Vagina (tissue), 2 donors: ENCODE results near the gene IER5L. TPM values are rescaled to one million over a fixed set of nuclear protein-coding genes. Genes with fewer than 3 reads are reported as not detected.
"Not testable (repeated sequence)": the region's sequence is repeated elsewhere in the genome, so short reads cannot be mapped to it uniquely, and the experiment has no call there.

Source experiments
- DNase-seq, 2 donors: peaks; one replicate each; pipeline ENCODE4 v3.0.0-alpha.2; 2017; ENCODE audit errors: extremely low spot score in 2 of 2
- H3K27ac ChIP-seq: fragments of 200-600 bp; sonication (generic); one replicate; pipeline ENCODE4 v1.5.1; 2019
- H3K27me3 ChIP-seq: fragments of 200-600 bp; sonication (generic); one replicate; pipeline ENCODE4 v1.5.1; 2019
- H3K36me3 ChIP-seq, 2 donors: fragments of 200-600 bp; sonication (generic); one replicate each; pipeline ENCODE4 v1.5.1; 2017 to 2019
- H3K4me1 ChIP-seq: fragments of 200-600 bp; sonication (generic); one replicate; pipeline ENCODE4 v1.5.1; 2019
- H3K4me3 ChIP-seq, 2 donors: fragments of 200-600 bp; sonication (generic); 1 replicate in 1 of 2; 2 replicates in 1 of 2; pipeline ENCODE4 v1.5.1; 2016 to 2019
- H3K9me3 ChIP-seq: fragments of 200-600 bp; sonication (generic); one replicate; pipeline ENCODE4 v1.5.1; 2019
- CTCF ChIP-seq, 3 experiments: fragments of 450-650 bp in 2 of 3; fragments of 200-600 bp in 1 of 3; sonication (generic) in 1 of 3; IDR thresholded peaks; one replicate each; pipeline ENCODE4 v1.5.1; 2017 to 2019; ENCODE audit warnings: antibody characterized with exemption in 3 of 3, mild to moderate bottlenecking in 2 of 3, moderate library complexity in 2 of 3
- POLR2A ChIP-seq, 2 donors: fragments of 450-650 bp; IDR thresholded peaks; one replicate each; pipeline ENCODE4 v1.6.1; 2017; ENCODE audit warnings: antibody characterized with exemption in 2 of 2, mild to moderate bottlenecking in 2 of 2, moderate library complexity in 2 of 2
- POLR2AphosphoS5 ChIP-seq, 2 donors: sonication (generic); formaldehyde crosslinking; IDR thresholded peaks; one replicate each; pipeline ENCODE4 v1.9.0; 2017; ENCODE audit warnings: antibody characterized with exemption in 2 of 2, mild to moderate bottlenecking in 2 of 2, low read depth in 1 of 2; ENCODE audit not compliant: insufficient read depth in 1 of 2
- intact Hi-C: fragments of 100-400 bp; cut with DNase I; formaldehyde crosslinking; loops from one replicate; pipeline ENCODE4 v1.15.1; 2023
- total RNA-seq: library from RNA; depleted of rRNA; stranded (reverse); fragments of >200 nt; gene quantifications from one replicate; pipeline ENCODE4 v1.2.3, GENCODE V29; 2016

IER5L gene
- total RNA-seq, 1 donor from 2014 or later, result 34.4 TPM

GRCh38 chr9:129133082-129133481, 45.0 kb downstream of the IER5L start:
- Histone ChIP-seq H3K4me3 (no peak overlapping the region), H3K27ac (no peak overlapping the region), H3K36me3 (peaks cover 0 to 40% of the 10 kb centered on the region in 2 donors), H3K9me3 (no peaks in the 10 kb centered on the region), H3K4me1 (peaks cover 12% of the 10 kb centered on the region), H3K27me3 (no peaks in the 10 kb centered on the region)
- intact Hi-C loops, result no loop called here
- TF ChIP-seq CTCF (IDR thresholded peaks at IDR 0.05) (no peak), POLR2A (IDR thresholded peaks at IDR 0.05) (no peak), POLR2AphosphoS5 (IDR thresholded peaks at IDR 0.05; ENCODE audit: insufficient read depth in 1 of 2, low read depth in 1 of 2) (no peak)
- DNase-seq, result no peak

GRCh38 chr9:129131300-129132145, 46.5 kb downstream of the IER5L start:
- Histone ChIP-seq H3K9me3 (no peaks in the 10 kb centered on the region), H3K4me3 (no peak overlapping the region), H3K36me3 (peaks cover 0 to 30% of the 10 kb centered on the region in 2 donors), H3K27ac (no peak overlapping the region), H3K4me1 (no peaks in the 10 kb centered on the region), H3K27me3 (no peaks in the 10 kb centered on the region)
- no peak for DNase-seq
- intact Hi-C loops, result no loop called here
- TF ChIP-seq POLR2A (IDR thresholded peaks at IDR 0.05) (no peak), CTCF (IDR thresholded peaks at IDR 0.05) (peak; percentile 97 to 99 (median 97)), POLR2AphosphoS5 (IDR thresholded peaks at IDR 0.05; ENCODE audit: insufficient read depth in 1 of 2, low read depth in 1 of 2) (peak; percentile 41 to 63)

- H3K4me3 ChIP-seq, result no peak overlapping the region
- DNase-seq, result no peak
- intact Hi-C loops, result no loop called here
- H3K27ac ChIP-seq, result no peak overlapping the region
- no peaks in the 10 kb centered on the region for H3K4me1 ChIP-seq
- no peaks in the 10 kb centered on the region for H3K9me3 ChIP-seq
- H3K27me3 ChIP-seq, result no peaks in the 10 kb centered on the region
- TF ChIP-seq CTCF (IDR thresholded peaks at IDR 0.05) (no peak), POLR2AphosphoS5 (IDR thresholded peaks at IDR 0.05; ENCODE audit: insufficient read depth in 1 of 2, low read depth in 1 of 2) (no peak), POLR2A (IDR thresholded peaks at IDR 0.05) (no peak)
- H3K36me3 ChIP-seq, result peaks cover 0 to 22% of the 10 kb centered on the region in 2 donors
These were observed 47.3 kb downstream of the IER5L start for GRCh38 chr9:129130791-129131190.

GRCh38 chr9:129130271-129130670, 47.8 kb downstream of the IER5L start:
- intact Hi-C loops, result not testable (repeated sequence)

GRCh38 chr9:129128689-129129088, 49.4 kb downstream of the IER5L start:
- H3K4me1 ChIP-seq, result no peaks in the 10 kb centered on the region
- intact Hi-C loops, result loop anchor here (10.0 kb wide), 1 partner anchor 586 kb away; no protein-coding TSS in a partner anchor
- no peak for DNase-seq
- peaks cover 0 to 11% of the 10 kb centered on the region in 2 donors for H3K36me3 ChIP-seq
- no peaks in the 10 kb centered on the region for H3K9me3 ChIP-seq
- H3K27me3 ChIP-seq, result no peaks in the 10 kb centered on the region
- H3K4me3 ChIP-seq, result no peak overlapping the region
- no peak for TF ChIP-seq POLR2A (IDR thresholded peaks at IDR 0.05)
- no peak for TF ChIP-seq CTCF (IDR thresholded peaks at IDR 0.05)
- TF ChIP-seq POLR2AphosphoS5 (IDR thresholded peaks at IDR 0.05; ENCODE audit: insufficient read depth in 1 of 2, low read depth in 1 of 2), result no peak
- no peak overlapping the region for H3K27ac ChIP-seq

More at GRCh38 chr9:129130271-129130670, 47.8 kb downstream of the IER5L start:
- not testable (repeated sequence) for H3K27me3 ChIP-seq, H3K27ac ChIP-seq, H3K9me3 ChIP-seq, H3K4me3 ChIP-seq, DNase-seq, H3K4me1 ChIP-seq
- peaks cover 0 to 17% of the 10 kb centered on the region in 2 donors for H3K36me3 ChIP-seq
